ENCODE data around the gene SYNM.
A peak's percentile ranks its signal among the peaks of the same experiment; 100 is the strongest.

SYNM gene

GRCh38 chr15:99174567-99175395, 69.9 kb downstream of the SYNM start:
- no peak for TF ChIP-seq CTCF (IDR thresholded peaks at IDR 0.05; ENCODE audit: insufficient read depth, low read depth, low read length, missing control alignments)
- no peak for DNase-seq (ENCODE audit: low read depth)
- no peak overlapping the region for H3K4me3 ChIP-seq (ENCODE audit: low read length)

GRCh38 chr15:99176757-99177156, 71.9 kb downstream of the SYNM start:
- H3K4me3 ChIP-seq (ENCODE audit: low read length): no peak overlapping the region
- DNase-seq (ENCODE audit: low read depth): peak; percentile 8
- TF ChIP-seq CTCF (IDR thresholded peaks at IDR 0.05; ENCODE audit: insufficient read depth, low read depth, low read length, missing control alignments): no peak

- no peak overlapping the region for H3K4me3 ChIP-seq (ENCODE audit: low read length)
- TF ChIP-seq CTCF (IDR thresholded peaks at IDR 0.05; ENCODE audit: insufficient read depth, low read depth, low read length, missing control alignments): no peak
- peak; percentile 49 for DNase-seq (ENCODE audit: low read depth)
These were observed 72.8 kb downstream of the SYNM start for GRCh38 chr15:99177679-99178078.

- no peak for TF ChIP-seq CTCF (IDR thresholded peaks at IDR 0.05; ENCODE audit: insufficient read depth, low read depth, low read length, missing control alignments)
- DNase-seq (ENCODE audit: low read depth): no peak
- no peak overlapping the region for H3K4me3 ChIP-seq (ENCODE audit: low read length)
These were observed 75.4 kb downstream of the SYNM start for GRCh38 chr15:99180086-99180963.

GRCh38 chr15:99180964-99181306, 76.1 kb downstream of the SYNM start:
- TF ChIP-seq CTCF (IDR thresholded peaks at IDR 0.05; ENCODE audit: insufficient read depth, low read depth, low read length, missing control alignments): no peak
- DNase-seq (ENCODE audit: low read depth): no peak
- no peak overlapping the region for H3K4me3 ChIP-seq (ENCODE audit: low read length)

- DNase-seq (ENCODE audit: low read depth): no peak
- no peak for TF ChIP-seq CTCF (IDR thresholded peaks at IDR 0.05; ENCODE audit: insufficient read depth, low read depth, low read length, missing control alignments)
- no peak overlapping the region for H3K4me3 ChIP-seq (ENCODE audit: low read length)
These were observed 76.7 kb downstream of the SYNM start for GRCh38 chr15:99181545-99181971.
